ENCODE data around the gene ITPK1. TPM values are rescaled to one million over a fixed set of nuclear protein-coding genes. Genes with fewer than 3 reads are reported as not detected.

The ITPK1 gene
- total RNA-seq, 1 experiment from 2014 or later = 66.2 TPM

GRCh38 chr14:92954933-92955332, 160.8 kb downstream of the ITPK1 start:
- Histone ChIP-seq H3K27ac (ENCODE audit: low read length) (no peak overlapping the region), H2AFZ (ENCODE audit: low read length) (no peak overlapping the region), H4K20me1 (ENCODE audit: low read length) (no peaks in the 10 kb centered on the region), H3K4me1 (ENCODE audit: insufficient read depth, low read length) (no peaks in the 10 kb centered on the region), H3K9me3 (ENCODE audit: low read length) (no peaks in the 10 kb centered on the region), H3F3A (ENCODE audit: low read length, unreplicated experiment) (no peaks in the 10 kb centered on the region), H3K4me3 (ENCODE audit: low read length) (no peak overlapping the region), H3K27me3 (ENCODE audit: low read length) (no peaks in the 10 kb centered on the region), H3K9ac (ENCODE audit: low read length) (no peak overlapping the region), H3K4me2 (ENCODE audit: low read length) (no peak overlapping the region), H3K9me2 (replicated peaks; ENCODE audit: low read length) (no peaks in the 10 kb centered on the region), H3K36me3 (ENCODE audit: low read depth, low read length) (peaks cover 4% of the 10 kb centered on the region; the same call in 1 of the 2 replicates), H3K79me2 (ENCODE audit: low read length) (no peaks in the 10 kb centered on the region)
- intact Hi-C loops (cut with micrococcal nuclease) = no loop called here
- CTCF ChIA-PET = no interaction called here
- ATAC-seq (no peak), DNase-seq (no peak)
- POLR2A ChIA-PET (ENCODE audit: unreplicated experiment) = no interaction called here
- TF ChIP-seq EZH2 (IDR thresholded peaks at IDR 0.05; ENCODE audit: low read length, unreplicated experiment) (no peak), EZH2phosphoT487 (IDR thresholded peaks at IDR 0.05; ENCODE audit: borderline replicate concordance, low read length) (no peak), CTCF (conservative IDR thresholded peaks at IDR 0.05; ENCODE audit: low read depth, low read length) (no peak)
- BruUV-seq (replicated peaks) = no TSS peak

GRCh38 chr14:92953526-92953925, 162.2 kb downstream of the ITPK1 start:
- TF ChIP-seq CTCF (conservative IDR thresholded peaks at IDR 0.05; ENCODE audit: low read depth, low read length) (no peak), EZH2 (IDR thresholded peaks at IDR 0.05; ENCODE audit: low read length, unreplicated experiment) (no peak), EZH2phosphoT487 (IDR thresholded peaks at IDR 0.05; ENCODE audit: borderline replicate concordance, low read length) (no peak)
- Histone ChIP-seq H3K9me2 (replicated peaks; ENCODE audit: low read length) (no peaks in the 10 kb centered on the region), H3K4me3 (ENCODE audit: low read length) (no peak overlapping the region), H3K27me3 (ENCODE audit: low read length) (no peaks in the 10 kb centered on the region), H3K4me2 (ENCODE audit: low read length) (no peak overlapping the region), H3K27ac (ENCODE audit: low read length) (no peak overlapping the region), H3K79me2 (ENCODE audit: low read length) (no peaks in the 10 kb centered on the region), H3F3A (ENCODE audit: low read length, unreplicated experiment) (no peaks in the 10 kb centered on the region), H3K4me1 (ENCODE audit: insufficient read depth, low read length) (no peaks in the 10 kb centered on the region), H3K9ac (ENCODE audit: low read length) (no peak overlapping the region), H2AFZ (ENCODE audit: low read length) (no peak overlapping the region), H4K20me1 (ENCODE audit: low read length) (no peaks in the 10 kb centered on the region), H3K36me3 (ENCODE audit: low read depth, low read length) (peaks cover 4% of the 10 kb centered on the region; the same call in 1 of the 2 replicates), H3K9me3 (ENCODE audit: low read length) (no peaks in the 10 kb centered on the region)
- ATAC-seq (no peak), DNase-seq (no peak)
- intact Hi-C loops (cut with micrococcal nuclease) = no loop called here
- CTCF ChIA-PET = interaction anchor here (2.0 kb wide), 1 partner anchor 160 kb away, joined by 15 read pairs; no protein-coding TSS in a partner anchor
- no TSS peak for BruUV-seq (replicated peaks)
- POLR2A ChIA-PET (ENCODE audit: unreplicated experiment) = no interaction called here

GRCh38 chr14:92952481-92953298, 163.0 kb downstream of the ITPK1 start:
- no peaks in the 10 kb centered on the region for H3F3A ChIP-seq (ENCODE audit: low read length, unreplicated experiment)
- H3K27ac ChIP-seq (ENCODE audit: low read length) = no peak overlapping the region
- intact Hi-C loops (cut with micrococcal nuclease) = loop anchor here (1.0 kb wide), 2 partner anchors 161 to 187 kb away; no protein-coding TSS in a partner anchor
- no peak for ATAC-seq
- no peaks in the 10 kb centered on the region for H3K9me3 ChIP-seq (ENCODE audit: low read length)
- no peak overlapping the region for H2AFZ ChIP-seq (ENCODE audit: low read length)
- H4K20me1 ChIP-seq (ENCODE audit: low read length) = no peaks in the 10 kb centered on the region
- TF ChIP-seq CTCF (conservative IDR thresholded peaks at IDR 0.05; ENCODE audit: low read depth, low read length) (no peak), EZH2phosphoT487 (IDR thresholded peaks at IDR 0.05; ENCODE audit: borderline replicate concordance, low read length) (no peak), EZH2 (IDR thresholded peaks at IDR 0.05; ENCODE audit: low read length, unreplicated experiment) (no peak)
- ChIA-PET POLR2A (ENCODE audit: unreplicated experiment) (no interaction called here), CTCF (interaction anchor here (1.3 to 2.0 kb wide), 2 partner anchors 161 to 179 kb away, joined by 6 to 15 read pairs; no protein-coding TSS in a partner anchor)
- no peaks in the 10 kb centered on the region for H3K27me3 ChIP-seq (ENCODE audit: low read length)
- no peaks in the 10 kb centered on the region for H3K9me2 ChIP-seq (replicated peaks; ENCODE audit: low read length)
- DNase-seq = no peak
- no peak overlapping the region for H3K9ac ChIP-seq (ENCODE audit: low read length)
- H3K36me3 ChIP-seq (ENCODE audit: low read depth, low read length) = 0 out of 2 replicates have a peak, but pooled peaks cover 4% of the 10 kb centered on the region
- no peak overlapping the region for H3K4me2 ChIP-seq (ENCODE audit: low read length)
- no peak overlapping the region for H3K4me3 ChIP-seq (ENCODE audit: low read length)
- H3K79me2 ChIP-seq (ENCODE audit: low read length) = no peaks in the 10 kb centered on the region
- no TSS peak for BruUV-seq (replicated peaks)
- H3K4me1 ChIP-seq (ENCODE audit: insufficient read depth, low read length) = no peaks in the 10 kb centered on the region

Measured in PC-3 (cell line).